Measurements from ENCODE around the gene ZNF148.

The ZNF148 gene

DNA sequence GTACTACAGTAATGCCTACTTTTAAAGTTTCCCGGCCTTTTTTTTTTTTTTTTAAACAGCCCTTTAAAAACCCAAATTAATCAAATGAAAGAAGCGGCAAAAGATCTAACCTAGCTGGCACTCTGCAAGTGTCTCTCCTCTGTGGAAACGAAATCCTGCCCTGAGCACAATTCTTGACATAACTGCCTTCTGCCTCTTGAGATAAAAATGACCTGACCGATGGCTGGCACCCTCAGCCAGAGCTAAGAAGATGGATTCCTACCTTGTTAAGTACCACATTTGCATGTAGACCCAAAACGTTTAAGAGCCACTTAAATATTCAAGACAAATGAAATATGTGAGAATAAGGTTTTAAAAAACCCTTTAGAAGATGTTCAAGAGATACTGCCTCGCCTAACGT is 146.0 kb downstream of the ZNF148 start:
- H3K18ac ChIP-seq (ENCODE audit: low read length) = no peak overlapping the region
- no peak overlapping the region for H3K23ac ChIP-seq (ENCODE audit: low read length)
- H3K27me3 ChIP-seq (ENCODE audit: insufficient read depth, low read length, poor library complexity) = no peaks in the 10 kb centered on the region
- no peak overlapping the region for H3K4me2 ChIP-seq (ENCODE audit: low read length)
- no peak overlapping the region for H2BK120ac ChIP-seq (ENCODE audit: low read depth, low read length)
- no peaks in the 10 kb centered on the region for H3K36me3 ChIP-seq (ENCODE audit: control insufficient read depth, insufficient read depth, low read length)
- no peak overlapping the region for H3K4me3 ChIP-seq (ENCODE audit: low read length)
- no peak overlapping the region for H3K9ac ChIP-seq (ENCODE audit: low read length)
- no peaks in the 10 kb centered on the region for H3K79me1 ChIP-seq (ENCODE audit: low read length)
- no peak overlapping the region for H3K4ac ChIP-seq (ENCODE audit: low read depth, low read length)
- H3K79me2 ChIP-seq (ENCODE audit: control insufficient read depth, insufficient read depth, low read length) = no peaks in the 10 kb centered on the region
- H2AK5ac ChIP-seq (ENCODE audit: low read length) = no peak overlapping the region
- H2BK5ac ChIP-seq (ENCODE audit: low read length) = no peak overlapping the region
- no peak overlapping the region for H4K5ac ChIP-seq (ENCODE audit: low read length)
- no peak overlapping the region for H4K8ac ChIP-seq (ENCODE audit: low read depth, low read length)
- peaks cover 3% of the 10 kb centered on the region for H3K4me1 ChIP-seq (ENCODE audit: control insufficient read depth, low read depth, low read length)
- WGBS (ENCODE audit: extremely low coverage, insufficient coverage, low lambda C conversion rate) = no CpG with 5 or more reads among the region's 7 CpGs
- no peak overlapping the region for H2BK15ac ChIP-seq (replicated peaks; ENCODE audit: low read depth)
- peak; percentile 36 for DNase-seq
- no peak overlapping the region for H3K27ac ChIP-seq (ENCODE audit: low read depth, low read length)
- no peak overlapping the region for H3K56ac ChIP-seq (ENCODE audit: low read length)

DNA sequence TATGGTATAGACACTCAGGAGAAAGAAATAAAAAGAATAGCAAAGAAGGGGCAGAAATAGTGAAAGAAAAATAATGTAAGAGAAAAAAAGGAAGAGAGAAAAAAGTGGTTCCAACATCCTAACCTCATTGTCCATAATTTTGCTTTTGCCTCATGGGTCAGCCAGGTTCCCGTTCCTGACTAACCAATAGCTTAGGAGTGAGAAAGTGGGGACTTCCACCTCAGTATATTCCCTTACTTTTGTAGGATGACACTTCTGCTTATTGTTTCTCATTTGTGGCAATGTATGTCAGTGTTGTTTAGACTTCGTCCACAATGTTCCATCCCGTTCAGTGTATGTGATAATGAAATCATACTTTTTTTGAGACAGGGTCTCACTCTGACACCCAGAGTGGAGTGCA is 153.3 kb downstream of the ZNF148 start:
- no peaks in the 10 kb centered on the region for H3K27me3 ChIP-seq (ENCODE audit: insufficient read depth, low read length, poor library complexity)
- no peak for DNase-seq
- no CpG with 5 or more reads among the region's 3 CpGs for WGBS (ENCODE audit: extremely low coverage, insufficient coverage, low lambda C conversion rate)
- no peaks in the 10 kb centered on the region for H3K36me3 ChIP-seq (ENCODE audit: control insufficient read depth, insufficient read depth, low read length)
- H3K9ac ChIP-seq (ENCODE audit: low read length) = no peak overlapping the region
- H3K79me2 ChIP-seq (ENCODE audit: control insufficient read depth, insufficient read depth, low read length) = no peaks in the 10 kb centered on the region
- H3K4ac ChIP-seq (ENCODE audit: low read depth, low read length) = no peak overlapping the region
- no peaks in the 10 kb centered on the region for H3K79me1 ChIP-seq (ENCODE audit: low read length)
- H3K27ac ChIP-seq (ENCODE audit: low read depth, low read length) = no peak overlapping the region
- no peak overlapping the region for H3K56ac ChIP-seq (ENCODE audit: low read length)
- no peaks in the 10 kb centered on the region for H3K4me1 ChIP-seq (ENCODE audit: control insufficient read depth, low read depth, low read length)
- H2BK15ac ChIP-seq (replicated peaks; ENCODE audit: low read depth) = no peak overlapping the region
- H3K18ac ChIP-seq (ENCODE audit: low read length) = no peak overlapping the region
- H3K4me3 ChIP-seq (ENCODE audit: low read length) = no peak overlapping the region
- H3K23ac ChIP-seq (ENCODE audit: low read length) = no peak overlapping the region
- no peak overlapping the region for H3K4me2 ChIP-seq (ENCODE audit: low read length)
- H2AK5ac ChIP-seq (ENCODE audit: low read length) = no peak overlapping the region
- no peak overlapping the region for H4K5ac ChIP-seq (ENCODE audit: low read length)
- no peak overlapping the region for H2BK5ac ChIP-seq (ENCODE audit: low read length)
- no peak overlapping the region for H2BK120ac ChIP-seq (ENCODE audit: low read depth, low read length)
- H4K8ac ChIP-seq (ENCODE audit: low read depth, low read length) = no peak overlapping the region

DNA sequence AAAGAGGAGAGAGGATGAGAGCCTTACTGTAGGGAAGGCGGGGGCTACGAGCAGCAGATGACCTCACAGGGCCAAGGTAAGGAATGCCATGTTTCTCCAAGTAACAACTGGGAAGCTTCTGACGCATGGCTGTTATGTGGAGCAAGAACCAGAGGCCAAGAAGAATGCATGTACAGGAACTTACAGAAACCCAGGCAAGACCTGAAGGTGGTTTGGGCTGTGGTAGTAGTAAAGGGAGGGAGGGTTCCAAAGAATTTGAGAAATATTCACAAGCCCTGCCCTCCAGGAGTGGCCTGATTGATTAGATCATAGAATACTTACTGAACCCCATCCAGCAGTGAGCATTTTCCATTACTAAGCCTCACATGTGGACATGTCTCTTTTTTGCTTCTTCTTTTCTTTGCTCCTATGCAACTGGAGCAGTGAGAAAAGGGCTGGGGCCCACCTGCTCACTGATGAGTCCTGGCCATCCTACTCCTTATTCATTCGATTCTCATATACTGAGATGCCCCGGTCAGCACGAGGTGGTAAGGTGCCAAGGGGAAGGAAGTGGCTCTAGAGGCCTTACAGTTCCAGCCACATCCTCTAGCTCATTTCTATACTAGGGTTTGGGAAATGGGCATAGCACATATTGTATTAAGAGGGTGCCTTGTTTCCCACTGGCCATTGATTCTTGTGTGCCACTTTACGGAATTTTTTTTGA is 154.2 kb downstream of the ZNF148 start:
- WGBS (ENCODE audit: extremely low coverage, insufficient coverage, low lambda C conversion rate) = no CpG with 5 or more reads among the region's 7 CpGs
- Histone ChIP-seq H4K5ac (ENCODE audit: low read length) (no peak overlapping the region), H3K56ac (ENCODE audit: low read length) (no peak overlapping the region), H3K18ac (ENCODE audit: low read length) (no peak overlapping the region), H3K79me1 (ENCODE audit: low read length) (no peaks in the 10 kb centered on the region), H2BK15ac (replicated peaks; ENCODE audit: low read depth) (no peak overlapping the region), H3K4me1 (ENCODE audit: control insufficient read depth, low read depth, low read length) (no peaks in the 10 kb centered on the region), H3K9ac (ENCODE audit: low read length) (no peak overlapping the region), H3K4me3 (ENCODE audit: low read length) (no peak overlapping the region), H4K8ac (ENCODE audit: low read depth, low read length) (no peak overlapping the region), H3K79me2 (ENCODE audit: control insufficient read depth, insufficient read depth, low read length) (no peaks in the 10 kb centered on the region), H3K27me3 (ENCODE audit: insufficient read depth, low read length, poor library complexity) (no peaks in the 10 kb centered on the region), H2BK5ac (ENCODE audit: low read length) (no peak overlapping the region), H3K27ac (ENCODE audit: low read depth, low read length) (no peak overlapping the region), H3K36me3 (ENCODE audit: control insufficient read depth, insufficient read depth, low read length) (no peaks in the 10 kb centered on the region), H2BK120ac (ENCODE audit: low read depth, low read length) (no peak overlapping the region), H3K4ac (ENCODE audit: low read depth, low read length) (no peak overlapping the region), H2AK5ac (ENCODE audit: low read length) (no peak overlapping the region), H3K4me2 (ENCODE audit: low read length) (no peak overlapping the region), H3K23ac (ENCODE audit: low read length) (no peak overlapping the region)
- peak; percentile 41 for DNase-seq

DNA sequence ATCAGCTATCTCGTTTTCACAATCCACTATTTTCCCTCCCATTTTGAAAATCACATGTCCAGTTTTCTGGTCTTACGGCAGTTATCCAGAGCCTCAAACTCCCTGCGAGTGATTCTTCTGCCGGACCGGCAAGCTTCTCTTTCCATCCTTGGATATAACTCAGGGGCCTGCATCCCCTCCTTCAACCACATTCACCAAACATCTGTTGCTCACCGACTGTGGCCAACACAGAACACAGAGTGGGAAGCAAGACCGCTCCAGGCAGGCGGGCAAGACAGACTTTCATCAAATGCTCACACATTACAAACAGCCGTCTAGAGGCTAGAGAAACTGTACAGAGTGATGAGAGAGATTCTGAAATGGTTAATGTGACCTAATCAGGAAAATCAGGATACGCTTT is 154.9 kb downstream of the ZNF148 start:
- Histone ChIP-seq H3K9ac (ENCODE audit: low read length) (no peak overlapping the region), H3K4me1 (ENCODE audit: control insufficient read depth, low read depth, low read length) (no peaks in the 10 kb centered on the region), H3K56ac (ENCODE audit: low read length) (no peak overlapping the region), H3K27ac (ENCODE audit: low read depth, low read length) (no peak overlapping the region), H3K4ac (ENCODE audit: low read depth, low read length) (no peak overlapping the region), H3K79me2 (ENCODE audit: control insufficient read depth, insufficient read depth, low read length) (no peaks in the 10 kb centered on the region), H4K8ac (ENCODE audit: low read depth, low read length) (no peak overlapping the region), H3K27me3 (ENCODE audit: insufficient read depth, low read length, poor library complexity) (no peaks in the 10 kb centered on the region), H2BK120ac (ENCODE audit: low read depth, low read length) (no peak overlapping the region), H3K4me3 (ENCODE audit: low read length) (no peak overlapping the region), H3K18ac (ENCODE audit: low read length) (no peak overlapping the region), H2BK5ac (ENCODE audit: low read length) (no peak overlapping the region), H2BK15ac (replicated peaks; ENCODE audit: low read depth) (no peak overlapping the region), H3K36me3 (ENCODE audit: control insufficient read depth, insufficient read depth, low read length) (no peaks in the 10 kb centered on the region), H4K5ac (ENCODE audit: low read length) (no peak overlapping the region), H3K23ac (ENCODE audit: low read length) (no peak overlapping the region), H3K79me1 (ENCODE audit: low read length) (no peaks in the 10 kb centered on the region), H3K4me2 (ENCODE audit: low read length) (no peak overlapping the region), H2AK5ac (ENCODE audit: low read length) (no peak overlapping the region)
- no peak for DNase-seq
- WGBS (ENCODE audit: extremely low coverage, insufficient coverage, low lambda C conversion rate) = no CpG with 5 or more reads among the region's 10 CpGs

DNA sequence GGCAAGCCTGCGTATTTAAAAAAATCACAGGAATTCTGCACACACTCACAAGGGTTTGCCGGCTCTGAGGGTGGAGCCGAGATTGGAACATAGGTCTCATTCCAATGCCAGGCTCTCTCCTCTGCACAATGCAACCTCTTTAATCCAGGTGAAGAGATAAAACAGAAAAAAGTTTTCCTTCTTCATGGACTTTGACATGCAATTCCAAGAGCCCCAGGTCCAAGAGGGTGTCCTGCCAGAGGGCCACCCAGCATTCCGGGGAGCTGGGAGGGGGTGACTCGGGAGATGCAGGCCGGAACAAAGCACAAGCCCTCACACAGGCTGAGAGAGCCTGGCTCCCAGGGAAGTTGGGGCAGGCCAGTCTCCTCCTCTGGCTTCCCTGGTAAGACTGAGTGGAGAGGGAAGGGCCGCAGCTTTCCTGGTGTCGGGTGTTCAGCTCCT is 155.8 kb downstream of the ZNF148 start:
- Histone ChIP-seq H3K4ac (ENCODE audit: low read depth, low read length) (no peak overlapping the region), H3K56ac (ENCODE audit: low read length) (no peak overlapping the region), H3K4me3 (ENCODE audit: low read length) (no peak overlapping the region), H2BK5ac (ENCODE audit: low read length) (no peak overlapping the region), H3K36me3 (ENCODE audit: control insufficient read depth, insufficient read depth, low read length) (no peaks in the 10 kb centered on the region), H2BK120ac (ENCODE audit: low read depth, low read length) (no peak overlapping the region), H3K23ac (ENCODE audit: low read length) (peak overlapping the region; percentile 37), H3K27ac (ENCODE audit: low read depth, low read length) (no peak overlapping the region), H2BK15ac (replicated peaks; ENCODE audit: low read depth) (no peak overlapping the region), H3K4me1 (ENCODE audit: control insufficient read depth, low read depth, low read length) (no peaks in the 10 kb centered on the region), H4K8ac (ENCODE audit: low read depth, low read length) (no peak overlapping the region), H3K27me3 (ENCODE audit: insufficient read depth, low read length, poor library complexity) (no peaks in the 10 kb centered on the region), H3K79me2 (ENCODE audit: control insufficient read depth, insufficient read depth, low read length) (no peaks in the 10 kb centered on the region), H3K79me1 (ENCODE audit: low read length) (no peaks in the 10 kb centered on the region), H3K4me2 (ENCODE audit: low read length) (no peak overlapping the region), H2AK5ac (ENCODE audit: low read length) (no peak overlapping the region), H3K18ac (ENCODE audit: low read length) (no peak overlapping the region), H4K5ac (ENCODE audit: low read length) (no peak overlapping the region), H3K9ac (ENCODE audit: low read length) (no peak overlapping the region)
- DNase-seq = no peak
- WGBS (ENCODE audit: extremely low coverage, insufficient coverage, low lambda C conversion rate) = no CpG with 5 or more reads among the region's 8 CpGs

DNA sequence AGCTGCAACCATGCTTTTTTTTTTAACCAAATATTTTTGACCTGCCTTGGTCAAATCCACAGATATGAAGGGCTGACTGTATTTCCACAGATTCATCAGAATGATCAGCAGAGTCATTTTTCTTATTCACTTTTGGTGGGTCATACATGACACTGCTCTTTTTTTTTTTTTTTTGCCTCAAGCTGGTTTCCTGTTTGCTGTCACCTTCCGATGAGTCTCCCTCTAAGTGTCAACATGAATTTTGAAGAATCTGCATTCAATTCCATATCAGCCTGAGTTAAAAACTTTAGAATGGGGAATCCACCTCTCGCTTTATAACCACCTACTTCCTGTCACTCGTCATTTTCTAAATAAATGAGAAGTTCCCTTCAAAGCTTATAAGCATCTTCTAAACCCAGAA is 160.4 kb downstream of the ZNF148 start:
- H3K18ac ChIP-seq (ENCODE audit: low read length) = no peak overlapping the region
- WGBS (ENCODE audit: extremely low coverage, insufficient coverage, low lambda C conversion rate) = no CpG with 5 or more reads among the region's 3 CpGs
- no peak for DNase-seq

More for the DNA sequence above, 160.4 kb downstream of the ZNF148 start:
- Histone ChIP-seq H3K23ac (ENCODE audit: low read length) (no peak overlapping the region), H4K8ac (ENCODE audit: low read depth, low read length) (no peak overlapping the region), H3K9ac (ENCODE audit: low read length) (no peak overlapping the region), H3K79me2 (ENCODE audit: control insufficient read depth, insufficient read depth, low read length) (no peaks in the 10 kb centered on the region), H3K27me3 (ENCODE audit: insufficient read depth, low read length, poor library complexity) (no peaks in the 10 kb centered on the region), H3K4me1 (ENCODE audit: control insufficient read depth, low read depth, low read length) (peaks cover 6% of the 10 kb centered on the region), H3K4me2 (ENCODE audit: low read length) (no peak overlapping the region), H2BK120ac (ENCODE audit: low read depth, low read length) (no peak overlapping the region), H3K56ac (ENCODE audit: low read length) (no peak overlapping the region), H2BK15ac (replicated peaks; ENCODE audit: low read depth) (no peak overlapping the region), H2BK5ac (ENCODE audit: low read length) (no peak overlapping the region), H3K4ac (ENCODE audit: low read depth, low read length) (no peak overlapping the region), H2AK5ac (ENCODE audit: low read length) (no peak overlapping the region), H3K27ac (ENCODE audit: low read depth, low read length) (no peak overlapping the region), H3K36me3 (ENCODE audit: control insufficient read depth, insufficient read depth, low read length) (no peaks in the 10 kb centered on the region), H3K4me3 (ENCODE audit: low read length) (no peak overlapping the region), H3K79me1 (ENCODE audit: low read length) (no peaks in the 10 kb centered on the region), H4K5ac (ENCODE audit: low read length) (no peak overlapping the region)

Measured in mesendoderm (in vitro differentiated cells).